NCI-H1417 (cell line): ENCODE results near the gene SMYD3.
"Not testable (repeated sequence)": the region's sequence is repeated elsewhere in the genome, so short reads cannot be mapped to it uniquely, and the experiment has no call there.

Source experiments
- DNase-seq, 3 experiments: peaks; one replicate each; lab custom pipeline; 2025; lab: John Stamatoyannopoulos, UW

Gene SMYD3

GRCh38 chr1:246416261-246416660, 90.8 kb downstream of the SMYD3 start:
- no peak for DNase-seq

- DNase-seq: no peak
Measured at GRCh38 chr1:246415028-246415427, 92.1 kb downstream of the SMYD3 start.

GRCh38 chr1:246413430-246413829, 93.6 kb downstream of the SMYD3 start:
- no peak for DNase-seq

- DNase-seq: no peak
Measured at GRCh38 chr1:246404078-246404477, 103.0 kb downstream of the SMYD3 start.

- DNase-seq: no peak
Measured at GRCh38 chr1:246398126-246398813, 108.8 kb downstream of the SMYD3 start.

GRCh38 chr1:246397046-246397445, 110.0 kb downstream of the SMYD3 start:
- DNase-seq: no peak

GRCh38 chr1:246396322-246396721, 110.8 kb downstream of the SMYD3 start:
- DNase-seq: no peak

GRCh38 chr1:246394121-246394520, 113.0 kb downstream of the SMYD3 start:
- DNase-seq: no peak

GRCh38 chr1:246390855-246391254, 116.2 kb downstream of the SMYD3 start:
- no peak for DNase-seq

GRCh38 chr1:246384616-246385015, 122.5 kb downstream of the SMYD3 start:
- no peak for DNase-seq

GRCh38 chr1:246383791-246384190, 123.3 kb downstream of the SMYD3 start:
- DNase-seq: peak in 1 of 3 experiments; percentile 8

GRCh38 chr1:246383239-246383589, 123.9 kb downstream of the SMYD3 start:
- DNase-seq: no peak

GRCh38 chr1:246382589-246383238, 124.4 kb downstream of the SMYD3 start:
- DNase-seq: no peak

- no peak for DNase-seq
Measured at GRCh38 chr1:246381452-246381851, 125.6 kb downstream of the SMYD3 start.

GRCh38 chr1:246377625-246378153, 129.4 kb downstream of the SMYD3 start:
- DNase-seq: no peak

GRCh38 chr1:246373828-246374569, 133.1 kb downstream of the SMYD3 start:
- DNase-seq: no peak

GRCh38 chr1:246372559-246372958, 134.5 kb downstream of the SMYD3 start:
- DNase-seq: no peak

GRCh38 chr1:246367041-246367440, 140.0 kb downstream of the SMYD3 start:
- no peak for DNase-seq

- DNase-seq: no peak
Measured at GRCh38 chr1:246365708-246366107, 141.4 kb downstream of the SMYD3 start.

- peak in 1 of 3 experiments; percentile 5 for DNase-seq
Measured at GRCh38 chr1:246364415-246364941, 142.6 kb downstream of the SMYD3 start.

GRCh38 chr1:246357014-246357598, 150.0 kb downstream of the SMYD3 start:
- DNase-seq: not testable (repeated sequence)
